Hippocampal formation (tissue), 2 donors: ENCODE results near the gene WDFY2.

ENCODE experiments used
- DNase-seq, 2 donors: peaks; one replicate each; lab custom pipeline; 2025; lab: John Stamatoyannopoulos, UW

The WDFY2 gene

DNA sequence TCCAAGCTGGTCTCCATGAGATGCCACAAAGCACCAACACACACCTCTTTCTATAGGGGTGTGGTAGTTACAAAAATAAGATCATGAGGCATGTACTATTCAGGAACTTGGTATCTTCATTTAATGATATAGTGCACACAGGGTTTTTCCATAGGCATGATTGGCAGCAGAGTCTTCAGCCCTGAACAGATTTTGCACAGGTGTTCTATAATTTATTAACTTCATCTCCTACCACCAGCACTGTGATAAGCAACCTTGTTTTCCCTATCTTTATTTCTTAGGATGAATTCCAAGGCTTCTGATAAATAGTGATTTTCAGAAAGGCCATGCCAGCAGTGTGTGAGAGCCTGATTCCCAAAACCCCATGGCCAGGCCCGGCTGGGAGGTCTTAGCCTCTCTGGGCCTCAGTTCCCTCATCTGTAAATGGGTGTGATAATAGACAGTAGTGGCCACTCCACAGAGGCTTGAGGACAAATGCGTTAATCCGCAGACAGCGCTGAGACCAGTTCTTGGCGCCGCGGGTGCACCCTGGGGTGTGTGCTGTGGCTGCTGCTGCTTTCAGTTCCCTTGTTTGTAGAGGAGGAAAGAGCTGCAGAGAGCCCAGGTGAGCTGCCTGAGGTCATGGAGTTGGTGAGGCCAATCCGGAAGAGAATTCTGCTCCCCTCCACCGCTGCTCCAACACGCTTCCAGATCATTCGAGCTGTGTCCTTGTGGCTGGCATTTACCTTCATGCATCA, 186.6 kb downstream of the WDFY2 start:
- DNase-seq, result no peak

DNA sequence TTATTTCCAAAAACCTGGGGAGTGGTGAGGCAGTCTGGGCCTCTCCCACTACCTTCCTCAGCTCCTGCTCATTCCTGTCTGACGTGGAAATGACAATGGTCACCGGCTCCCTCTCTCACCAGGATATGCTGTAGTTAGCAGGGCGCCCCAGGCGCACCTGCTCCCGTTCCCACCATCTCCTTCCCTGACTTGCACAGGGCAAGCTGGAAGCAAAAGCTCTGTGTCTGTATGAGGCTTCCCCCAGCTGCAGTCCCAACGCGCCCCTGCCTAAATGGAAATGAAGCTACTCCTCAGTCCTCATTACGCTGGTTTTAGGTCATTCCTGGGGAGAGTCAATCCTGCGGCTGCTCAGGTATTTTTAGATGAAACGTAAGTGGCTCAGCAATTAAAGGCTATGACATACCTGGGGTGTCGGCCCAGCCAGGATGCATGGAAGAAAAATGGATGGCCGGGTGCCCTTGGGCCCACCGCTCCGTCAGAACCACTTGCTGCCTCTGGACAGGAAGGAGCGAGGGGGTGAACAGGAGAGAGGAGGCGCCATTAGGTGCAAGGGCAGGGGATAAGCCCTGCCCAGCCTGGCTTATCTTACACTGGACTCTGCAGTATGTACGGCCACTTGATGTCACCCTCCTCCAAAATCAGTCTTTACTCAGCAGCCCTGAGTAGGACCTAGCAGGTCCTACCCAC, 187.3 kb downstream of the WDFY2 start:
- DNase-seq, result no peak

DNA sequence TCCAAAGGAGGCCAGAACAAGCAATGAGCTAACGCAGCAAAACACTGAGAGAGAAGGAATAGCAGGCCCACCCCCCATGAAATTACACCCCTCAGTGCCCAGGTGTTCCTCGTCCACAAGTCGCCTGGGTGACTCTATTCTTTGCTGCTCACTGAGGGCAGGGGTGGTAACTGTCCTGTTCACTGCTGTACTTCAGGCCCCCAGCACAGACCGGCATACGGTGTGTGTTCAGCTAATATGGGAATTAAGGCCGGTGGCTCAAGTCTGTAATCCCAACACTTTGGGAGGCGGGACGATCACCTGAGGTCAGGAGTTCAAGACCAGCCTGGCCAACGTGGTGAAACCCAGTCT, 187.8 kb downstream of the WDFY2 start:
- no peak for DNase-seq

DNA sequence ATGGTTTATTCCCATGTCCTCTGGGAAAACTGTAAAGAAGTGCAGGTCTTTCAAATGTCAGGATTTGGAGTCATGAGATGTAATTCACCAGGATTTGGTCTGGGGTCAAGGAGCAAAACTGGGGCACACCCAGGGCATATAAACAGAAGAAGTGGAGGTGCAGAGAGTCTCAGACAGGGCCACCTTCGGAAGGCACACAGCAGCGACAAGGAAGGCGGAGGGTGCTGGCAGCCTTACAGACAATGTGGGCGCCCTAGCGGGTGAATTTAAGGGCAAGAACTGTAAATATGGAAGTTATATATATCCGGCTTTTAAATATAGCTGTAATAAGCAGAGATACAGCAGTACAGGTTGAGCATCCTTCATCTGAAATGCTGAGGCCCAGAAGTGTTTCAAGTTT, 188.5 kb downstream of the WDFY2 start:
- DNase-seq, result no peak

DNA sequence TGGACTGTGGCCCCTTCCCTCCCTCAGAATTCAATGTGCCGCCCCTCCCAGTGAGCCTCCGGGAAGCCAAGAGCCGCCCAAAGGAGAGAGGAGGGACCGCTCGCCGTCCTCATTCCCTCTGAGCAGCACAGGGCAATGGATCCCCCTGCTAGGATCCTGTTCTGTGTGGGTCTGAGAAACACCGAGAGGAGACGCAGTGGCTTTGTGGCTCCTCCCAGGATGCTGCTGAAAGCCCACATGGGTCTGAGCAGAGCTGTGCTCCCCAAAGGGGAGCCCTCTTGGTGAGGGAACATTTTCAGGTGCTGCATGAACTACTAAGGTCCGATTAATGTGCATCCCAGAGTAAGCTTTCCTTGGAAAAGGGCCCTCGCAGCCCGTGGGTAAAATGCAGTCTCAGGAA, 189.3 kb downstream of the WDFY2 start:
- no peak for DNase-seq

DNA sequence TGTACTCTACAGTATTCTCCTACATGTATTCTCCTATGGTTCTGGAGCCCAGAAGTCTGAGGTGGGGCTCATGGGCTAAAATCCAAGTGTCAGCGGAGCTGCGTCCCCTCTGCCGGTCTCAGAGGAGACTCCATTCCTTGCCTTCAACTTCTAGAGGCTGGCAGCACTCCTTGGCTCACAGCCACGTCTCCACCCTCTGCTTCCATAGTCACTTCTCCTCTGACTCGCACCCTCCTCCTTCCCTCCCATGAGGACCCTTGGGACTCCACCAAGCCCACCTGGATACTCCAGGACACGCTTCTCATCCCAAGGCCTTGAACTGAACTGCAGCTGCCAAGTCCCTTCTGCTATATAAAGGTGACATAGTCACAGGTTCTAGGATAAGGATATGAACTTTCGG, 191.9 kb downstream of the WDFY2 start:
- no peak for DNase-seq

DNA sequence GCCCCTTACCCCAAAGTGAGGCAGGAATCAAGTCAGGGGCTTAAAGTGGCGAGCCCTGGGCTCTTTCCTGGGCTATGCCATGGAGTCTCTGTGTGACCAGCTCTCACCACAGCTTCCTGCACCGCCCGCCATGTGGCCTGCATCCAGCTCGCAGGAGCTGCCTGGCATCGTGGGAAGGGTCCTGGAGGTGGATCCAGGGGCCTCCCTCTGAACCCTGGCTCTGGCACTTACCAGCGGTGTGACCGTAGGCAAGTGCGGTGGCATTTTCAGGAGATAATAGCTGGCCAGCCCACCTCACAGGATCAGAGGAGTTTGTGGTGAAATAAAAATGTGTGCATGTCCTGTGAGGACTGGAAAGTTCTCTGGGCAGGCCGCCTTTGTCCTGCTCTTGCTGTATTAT, 193.7 kb downstream of the WDFY2 start:
- no peak for DNase-seq

DNA sequence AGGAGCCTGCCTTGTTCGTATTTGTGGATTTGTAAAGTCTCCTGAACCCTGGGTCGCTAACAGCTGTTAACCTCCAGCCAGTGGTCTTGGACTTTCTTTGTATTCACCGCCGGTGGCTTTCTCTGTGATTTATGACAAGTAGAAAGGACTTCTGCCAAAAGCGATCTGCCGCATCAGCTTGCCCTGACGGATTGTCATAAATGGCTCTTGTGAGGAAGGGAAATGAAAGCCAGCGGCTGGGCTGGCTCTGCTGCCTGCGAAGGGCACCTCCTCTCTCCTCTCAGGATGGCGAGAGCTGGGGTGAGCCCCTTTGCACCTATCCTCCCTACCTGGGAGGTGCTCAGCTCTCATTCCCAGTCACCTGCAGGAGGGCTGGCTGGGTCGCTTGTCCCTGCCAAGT, 194.1 kb downstream of the WDFY2 start:
- no peak for DNase-seq

DNA sequence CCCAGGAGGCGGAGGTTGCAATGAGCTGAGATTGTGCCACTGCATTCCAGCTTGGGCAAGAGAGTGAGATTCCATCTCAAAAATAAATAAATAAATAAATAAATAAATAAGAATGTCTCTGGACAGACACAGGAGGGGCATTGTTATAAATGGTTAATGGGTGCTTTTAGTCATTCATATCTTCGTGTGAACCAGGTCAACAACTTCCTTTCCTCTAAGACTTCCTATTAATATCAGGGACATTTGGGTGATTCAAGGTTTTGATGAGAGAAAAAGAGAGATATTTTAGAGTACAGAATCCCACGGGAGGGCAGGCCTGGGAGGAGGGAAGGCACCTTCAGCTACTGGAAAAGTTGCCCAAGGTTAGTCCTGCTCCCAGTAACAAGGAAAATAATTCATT, 195.8 kb downstream of the WDFY2 start:
- DNase-seq, result no peak

DNA sequence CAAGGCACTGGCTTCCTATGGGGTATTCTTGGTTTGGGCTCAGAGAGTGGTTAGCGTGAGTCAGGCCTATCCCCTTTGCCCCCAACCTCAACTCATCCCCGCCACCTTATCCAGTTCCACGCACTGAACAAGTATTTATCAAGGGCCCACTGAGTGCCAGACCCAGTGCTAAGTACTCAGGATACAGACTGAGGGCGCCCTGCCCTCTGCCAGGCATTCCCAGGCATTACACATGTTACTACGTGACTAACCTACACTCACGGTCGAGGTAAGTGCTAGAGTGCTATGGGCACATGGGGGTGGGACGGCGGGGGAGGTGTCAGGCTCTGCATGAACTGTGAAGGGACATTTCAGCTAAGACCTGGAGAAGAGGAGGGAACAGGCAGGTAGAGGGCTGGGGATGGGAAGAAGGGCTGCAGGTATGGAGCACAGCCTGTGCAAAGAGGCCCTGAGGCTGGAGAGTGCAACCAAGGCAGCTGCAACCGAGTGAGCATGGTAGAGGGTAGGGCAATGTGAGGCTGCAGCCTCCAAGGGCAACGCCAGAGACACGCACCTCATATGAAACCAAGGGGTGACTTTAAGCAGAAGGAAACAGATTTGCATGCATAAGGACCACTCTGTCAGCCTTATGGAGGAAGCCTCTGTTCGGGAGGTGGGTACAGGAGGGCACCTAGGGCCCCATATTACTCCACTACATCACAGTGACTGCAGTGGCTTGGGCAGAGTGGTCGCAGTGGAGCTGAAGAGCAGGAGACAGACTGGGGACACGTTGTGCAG, 197.2 kb downstream of the WDFY2 start:
- DNase-seq, result no peak

DNA sequence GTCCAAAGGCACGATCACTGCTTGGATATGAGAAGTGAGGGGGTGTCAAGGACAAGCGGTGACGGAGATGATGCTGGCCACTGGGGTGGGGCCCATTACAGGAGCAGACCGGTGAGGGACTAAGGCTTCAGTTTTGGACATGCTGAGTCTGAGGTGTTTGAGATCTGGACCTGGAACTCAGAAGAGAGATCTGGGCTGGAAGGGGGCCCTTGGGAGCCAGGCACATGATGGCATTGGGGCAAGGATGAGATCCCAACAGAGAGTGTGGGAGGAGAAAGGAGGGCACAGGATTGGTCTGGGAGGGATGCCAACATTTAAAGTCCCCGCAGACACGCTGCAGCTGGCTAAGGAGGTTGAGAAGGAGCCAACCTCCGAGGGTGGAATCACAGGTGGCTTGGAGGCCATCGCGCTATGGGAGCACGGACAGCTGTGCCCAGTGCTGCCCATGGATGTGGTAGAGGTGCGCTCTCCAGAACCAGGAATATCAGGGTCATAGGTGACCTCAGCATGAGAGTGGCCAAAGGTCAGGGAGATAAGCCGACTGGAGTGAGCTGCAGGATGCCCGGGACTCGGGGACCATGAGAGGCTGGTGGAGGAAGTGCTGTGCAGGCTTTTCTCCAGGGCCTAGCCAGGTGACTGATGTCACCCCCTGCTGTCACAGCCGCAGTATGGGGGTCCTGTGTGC, 197.9 kb downstream of the WDFY2 start:
- DNase-seq, result no peak

DNA sequence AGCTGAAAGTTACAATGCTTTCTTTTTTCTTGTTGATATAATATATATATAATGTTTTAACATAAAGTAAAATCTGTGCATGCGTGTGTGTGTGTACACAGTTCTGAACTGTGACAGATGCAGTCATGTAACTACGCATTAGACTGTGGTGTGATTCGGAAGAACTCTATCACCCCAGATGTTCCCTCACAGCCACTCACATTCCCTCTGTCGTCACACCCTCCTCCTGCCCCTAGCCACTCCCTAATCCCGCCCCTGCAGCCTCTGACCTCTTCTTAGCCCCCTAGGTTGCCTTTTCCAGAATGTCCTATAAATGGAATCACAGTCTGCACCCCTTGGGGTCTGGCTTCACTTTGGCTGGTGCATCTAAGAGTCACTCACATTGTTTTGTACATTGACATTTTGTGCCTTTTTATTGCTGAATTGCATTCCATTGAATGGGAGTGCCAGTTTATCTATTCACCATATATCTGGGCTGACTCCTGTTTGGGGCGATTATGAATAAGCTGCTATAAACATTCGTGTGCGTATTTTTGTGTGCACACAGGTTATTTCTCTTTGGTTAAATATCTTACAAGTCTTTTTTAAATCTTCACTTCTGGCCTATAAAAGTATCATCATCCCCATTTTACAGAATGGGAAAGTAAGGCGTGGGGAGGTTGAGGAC, 199.3 kb downstream of the WDFY2 start:
- no peak for DNase-seq

DNA sequence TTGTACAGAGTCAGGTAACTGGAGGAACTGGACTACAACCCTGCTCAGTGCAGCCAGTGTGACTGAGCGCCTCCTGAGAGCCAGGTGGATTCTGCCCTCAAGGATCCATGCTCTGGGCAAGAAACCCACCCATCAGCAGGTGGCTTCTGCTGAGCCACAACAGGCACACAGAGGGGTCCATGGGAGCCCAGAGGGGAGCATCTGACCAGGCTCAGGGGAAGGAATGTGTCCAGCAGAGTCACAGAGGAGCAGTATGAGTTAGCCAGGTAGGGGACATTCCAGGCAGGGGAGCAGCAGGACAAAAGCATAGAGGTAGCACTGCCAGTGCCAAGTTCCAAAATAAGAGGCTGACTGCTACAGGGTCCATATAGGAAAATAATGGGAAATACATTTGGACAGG, 199.8 kb downstream of the WDFY2 start:
- DNase-seq, result no peak

DNA sequence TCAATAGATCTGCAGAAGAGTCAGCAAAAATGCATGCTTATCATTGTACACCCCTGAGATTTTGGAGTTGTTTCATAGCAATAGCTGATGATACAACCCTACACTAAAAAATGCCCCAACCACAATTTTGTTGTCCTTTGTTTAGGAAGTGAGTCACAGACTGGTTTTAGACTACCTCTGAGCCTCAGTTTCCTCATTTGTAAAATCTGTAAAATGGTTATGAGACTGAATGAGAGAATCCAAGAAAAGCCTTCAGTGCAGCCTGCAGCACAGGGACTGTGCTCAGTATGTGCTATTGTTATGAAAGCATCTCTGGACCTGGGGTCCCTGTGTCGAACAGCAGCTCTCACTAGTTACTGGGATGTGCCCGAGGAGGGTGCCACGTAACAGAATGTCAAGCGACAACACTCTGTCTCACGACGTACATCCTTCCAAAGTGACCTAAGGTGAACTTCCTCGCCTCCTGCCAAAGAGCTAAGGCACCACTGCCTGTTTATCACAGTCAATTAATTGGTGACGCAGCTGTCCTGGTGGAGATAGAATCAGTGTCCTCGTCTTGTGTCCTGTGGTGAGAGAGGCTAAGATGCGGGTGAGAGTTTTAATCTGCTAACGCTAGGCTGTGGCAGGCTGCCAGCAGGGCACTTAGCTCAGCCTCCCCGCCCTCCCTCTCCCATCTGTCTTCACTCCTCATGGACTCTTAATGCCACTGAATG, 201.6 kb downstream of the WDFY2 start:
- no peak for DNase-seq

DNA sequence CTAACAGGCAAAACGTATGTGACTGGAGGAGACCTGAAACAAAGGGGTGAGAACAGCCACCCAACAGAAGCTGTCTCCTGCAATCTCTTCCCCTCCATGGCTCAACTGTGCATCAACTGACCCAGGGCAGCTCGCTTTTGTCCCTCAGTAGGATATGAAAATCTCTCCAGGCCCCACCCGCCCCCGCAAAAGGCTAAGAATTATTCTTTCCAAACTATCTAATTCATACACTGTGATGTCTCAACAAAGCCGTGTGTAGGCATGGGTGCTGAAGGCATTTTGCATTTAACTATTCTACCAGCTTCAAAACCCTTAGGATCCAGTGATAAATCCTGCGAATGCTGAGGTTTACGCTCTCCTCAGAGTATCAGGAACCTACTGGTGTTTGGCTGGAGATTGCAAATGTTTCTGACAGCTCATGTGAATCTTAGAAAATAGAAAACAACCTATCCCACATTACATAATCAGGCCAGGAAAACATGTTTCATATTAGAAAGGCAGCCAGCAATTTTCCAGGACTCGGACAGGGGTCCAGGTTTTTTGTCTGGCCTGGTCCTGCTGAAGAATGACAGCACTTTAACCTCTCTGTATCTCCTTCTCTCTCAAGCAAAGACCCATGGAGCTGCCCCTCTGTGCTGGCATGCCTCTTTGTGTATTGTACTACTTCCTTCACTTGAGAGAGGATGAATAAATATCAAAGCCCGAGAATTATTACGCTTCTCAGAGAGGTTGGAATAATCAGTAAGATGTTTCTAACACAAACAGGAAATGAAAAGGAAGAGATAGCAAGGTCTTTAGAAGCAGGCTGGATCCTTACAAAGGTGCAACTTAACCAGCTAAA, 202.4 kb downstream of the WDFY2 start:
- DNase-seq, result no peak

DNA sequence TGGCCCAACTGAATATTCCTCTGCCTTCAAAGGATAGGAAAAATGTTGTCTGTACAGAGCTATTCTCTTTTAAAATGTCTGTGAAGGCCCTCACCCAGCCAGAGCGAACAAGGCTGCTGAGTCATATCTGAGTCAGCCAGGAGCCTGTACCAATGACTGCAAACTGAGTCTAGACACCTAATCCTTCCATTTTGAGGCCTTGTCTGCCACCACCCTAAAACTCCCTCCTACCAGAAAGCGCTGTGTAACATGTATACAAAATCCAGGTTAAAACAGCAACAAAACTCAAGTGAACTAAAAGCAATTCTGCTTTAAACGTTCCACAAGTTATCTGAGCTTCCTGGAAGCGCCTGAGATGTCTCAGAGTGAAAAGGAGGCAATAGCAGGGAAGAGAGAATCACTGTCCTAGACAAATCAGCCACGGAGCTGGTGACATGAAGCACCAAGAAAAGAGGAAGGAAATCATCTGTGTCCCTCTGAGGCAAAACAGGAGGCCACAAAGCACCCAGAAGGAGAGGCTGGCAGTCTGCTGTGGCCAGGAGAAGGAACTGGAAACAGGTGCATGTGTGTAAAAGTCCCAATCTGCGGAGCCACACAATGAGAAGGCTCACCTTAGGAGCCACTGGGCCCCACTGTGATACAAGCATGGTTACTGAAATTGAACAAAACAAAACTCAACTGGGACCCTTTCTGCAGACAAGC, 209.5 kb downstream of the WDFY2 start:
- peak; percentile 30 to 45 for DNase-seq

DNA sequence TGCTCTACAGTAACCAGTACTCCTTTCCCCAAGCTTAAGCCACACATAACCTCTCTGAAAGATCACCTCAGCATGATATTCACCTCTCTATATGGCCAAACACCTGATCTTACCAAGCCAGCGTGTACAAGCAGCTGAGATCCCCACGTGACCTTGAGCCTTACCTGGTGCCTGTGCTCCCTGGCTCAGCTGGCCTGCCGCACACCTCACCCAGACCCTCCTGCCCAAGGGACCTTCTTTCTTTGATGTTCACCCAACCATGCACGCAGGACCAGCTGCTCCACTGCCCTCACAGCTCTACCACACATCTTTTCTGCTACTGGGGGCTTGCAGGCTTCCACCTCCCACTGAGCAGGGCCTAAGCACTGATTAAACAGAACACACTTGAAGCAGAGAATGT, 210.7 kb downstream of the WDFY2 start:
- DNase-seq, result no peak

DNA sequence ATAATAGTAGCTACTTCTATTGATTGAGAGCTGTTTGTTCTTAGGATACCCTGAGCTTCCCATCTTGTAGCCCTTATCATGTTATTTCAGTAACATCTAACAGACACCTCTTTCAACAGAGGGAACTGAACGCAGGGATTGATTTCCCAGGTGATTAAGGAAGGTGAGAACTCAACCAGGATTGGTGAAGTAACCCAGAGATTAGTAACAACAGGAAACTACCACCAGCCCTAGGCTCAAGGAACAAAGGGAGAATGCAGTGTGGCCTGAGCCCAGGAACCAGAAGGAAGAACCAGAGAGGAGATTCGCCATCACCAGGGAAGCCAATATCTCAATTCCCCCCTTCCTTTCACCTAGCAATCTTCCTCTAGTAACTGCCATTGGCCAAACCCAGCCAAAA, 211.2 kb downstream of the WDFY2 start:
- no peak for DNase-seq

DNA sequence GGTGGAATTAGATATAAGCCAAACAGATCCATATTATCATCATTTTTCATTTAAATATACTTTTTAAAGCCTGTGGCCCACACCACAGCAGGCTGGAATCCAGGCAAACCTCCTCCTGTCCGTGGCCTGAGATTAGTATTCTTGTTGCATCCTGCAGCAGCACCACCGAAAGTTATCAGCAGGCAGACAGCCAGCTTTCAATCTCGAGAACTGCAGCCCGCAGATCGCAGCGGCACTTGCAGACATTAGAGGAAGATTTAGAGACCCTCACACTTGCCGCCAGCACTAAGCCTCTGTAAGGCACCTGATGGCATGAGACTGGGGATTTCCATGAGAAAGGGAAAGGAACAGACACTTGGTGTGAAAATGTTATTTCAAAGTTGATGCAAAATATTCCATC, 212.3 kb downstream of the WDFY2 start:
- no peak for DNase-seq
